Liver (tissue), 9 donors: ENCODE measurements around the gene PDCD7. TPM values are rescaled to one million over a fixed set of nuclear protein-coding genes. Genes with fewer than 3 reads are reported as not detected.

Experiments
- DNase-seq: peaks from one replicate; pipeline ENCODE4 v3.0.0-alpha.2; 2017; ENCODE audit warnings: low spot score
- H3K27ac ChIP-seq, 2 donors: one replicate each; pipeline ENCODE4 v1.7.0; 2013; ENCODE audit warnings: inconsistent platforms in 2 of 2, low read length in 2 of 2, control low read depth in 1 of 2, low read depth in 1 of 2, mild to moderate bottlenecking in 1 of 2
- H3K27me3 ChIP-seq, 4 donors: one replicate each; pipeline versions ENCODE4 v1.6.1 to v1.7.0; 2013; ENCODE audit warnings: low read length in 3 of 4, inconsistent platforms in 1 of 4, mild to moderate bottlenecking in 1 of 4, moderate library complexity in 1 of 4; ENCODE audit not compliant: control insufficient read depth in 4 of 4, insufficient read depth in 4 of 4
- H3K36me3 ChIP-seq, 4 donors: one replicate each; pipeline versions ENCODE4 v1.6.1 to v1.7.0; 2013; ENCODE audit warnings: low read length in 3 of 4, mild to moderate bottlenecking in 3 of 4, low read depth in 1 of 4, moderate library complexity in 1 of 4; ENCODE audit not compliant: control insufficient read depth in 4 of 4, insufficient read depth in 3 of 4
- H3K4me1 ChIP-seq, 4 donors: one replicate each; pipeline versions ENCODE4 v1.6.1 to v1.7.0; 2013; ENCODE audit warnings: low read length in 3 of 4, mild to moderate bottlenecking in 3 of 4, moderate library complexity in 1 of 4; ENCODE audit not compliant: control insufficient read depth in 4 of 4, insufficient read depth in 4 of 4
- H3K4me3 ChIP-seq, 3 donors: one replicate each; pipeline versions ENCODE4 v1.6.1 to v1.7.0; 2013; ENCODE audit warnings: low read length in 3 of 3, control low read depth in 1 of 3, low read depth in 1 of 3, mild to moderate bottlenecking in 1 of 3
- H3K9ac ChIP-seq, 2 donors: one replicate each; pipeline ENCODE4 v1.7.0; 2013; ENCODE audit warnings: low read length in 2 of 2, mild to moderate bottlenecking in 2 of 2, moderate library complexity in 2 of 2, control low read depth in 1 of 2, low read depth in 1 of 2
- H3K9me3 ChIP-seq, 4 donors: one replicate each; pipeline versions ENCODE4 v1.6.1 to v1.7.0; 2013; ENCODE audit warnings: low read length in 3 of 4; ENCODE audit not compliant: control insufficient read depth in 4 of 4
- ATF3 ChIP-seq: IDR thresholded peaks from 2 replicates; pipeline ENCODE4 v1.6.1; 2016; ENCODE audit warnings: antibody characterized with exemption
- FOXA2 ChIP-seq: IDR thresholded peaks from 2 replicates; pipeline ENCODE4 v1.6.1; 2016; ENCODE audit warnings: antibody characterized with exemption
- GABPA ChIP-seq, 2 donors: IDR thresholded peaks in 1 of 2; conservative IDR thresholded peaks in 1 of 2; 2 replicates each; pipeline ENCODE4 v1.6.1; 2016; ENCODE audit warnings: antibody characterized with exemption in 2 of 2, mild to moderate bottlenecking in 1 of 2, moderate library complexity in 1 of 2
- HNF4A ChIP-seq, 2 donors: conservative IDR thresholded peaks; 2 replicates each; pipeline ENCODE4 v1.6.1; 2016; ENCODE audit warnings: antibody characterized with exemption in 2 of 2, mild to moderate bottlenecking in 2 of 2
- HNF4G ChIP-seq: IDR thresholded peaks from 2 replicates; pipeline ENCODE4 v1.6.1; 2016; ENCODE audit warnings: antibody characterized with exemption
- JUND ChIP-seq, 2 donors: IDR thresholded peaks; 2 replicates each; pipeline ENCODE4 v1.6.1; 2016; ENCODE audit warnings: antibody characterized with exemption in 2 of 2
- NR2F2 ChIP-seq: IDR thresholded peaks from 2 replicates; pipeline ENCODE4 v1.6.1; 2016; ENCODE audit warnings: antibody characterized with exemption
- RAD21 ChIP-seq, 2 donors: IDR thresholded peaks; 2 replicates each; pipeline ENCODE4 v1.6.1; 2016; ENCODE audit warnings: antibody characterized with exemption in 2 of 2, mild to moderate bottlenecking in 2 of 2
- RXRA ChIP-seq, 2 donors: IDR thresholded peaks; 2 replicates each; pipeline ENCODE4 v1.6.1; 2017 to 2018; ENCODE audit warnings: antibody characterized with exemption in 2 of 2, mild to moderate bottlenecking in 1 of 2
- SP1 ChIP-seq: IDR thresholded peaks from 2 replicates; pipeline ENCODE4 v1.6.1; 2018; ENCODE audit warnings: antibody characterized with exemption, mild to moderate bottlenecking
- YY1 ChIP-seq: IDR thresholded peaks from 2 replicates; pipeline ENCODE4 v1.6.1; 2016; ENCODE audit warnings: antibody characterized with exemption, mild to moderate bottlenecking
- ZBTB33 ChIP-seq: IDR thresholded peaks from 2 replicates; pipeline ENCODE4 v1.6.1; 2016; ENCODE audit warnings: antibody characterized with exemption
- WGBS: extraction: QIAGEN DNeasy Blood & Tissue Kit; methylation state at CpG from one replicate; pipeline ENCODE4 v1.1.7; 2013; 5-methylcytosine and 5-hydroxymethylcytosine counted together
- polyA plus RNA-seq, 2 donors: library from polyadenylated mRNA; stranded (reverse) in 1 of 2; unstranded in 1 of 2; fragments of 200-250 nt in 1 of 2; fragments of >200 nt in 1 of 2; fragmentation: Nextera tagmentation in 1 of 2; extraction: Ambion mirVana in 1 of 2; gene quantifications; one replicate each; pipeline versions ENCODE4 v1.2.1 to v1.2.3, GENCODE V29; 2013 to 2015
- total RNA-seq, 2 donors: library from RNA; depleted of rRNA; stranded (reverse); fragments of >200 nt; gene quantifications; one replicate each; pipeline ENCODE4 v1.2.3, GENCODE V29; 2014
- TF ChIP-seq, protein P1 (sequence below): IDR thresholded peaks from 2 replicates; pipeline ENCODE4 v1.6.1; 2016; ENCODE audit warnings: antibody characterized with exemption
- TF ChIP-seq, protein P2 (sequence below): IDR thresholded peaks from 2 replicates; pipeline ENCODE4 v1.6.1; 2016; ENCODE audit warnings: antibody characterized with exemption, mild to moderate bottlenecking
- TF ChIP-seq, protein P3 (sequence below): fragments of 150-350 bp; IDR thresholded peaks from 2 replicates; pipeline ENCODE4 v1.5.1; 2017; ENCODE audit warnings: improper control_type of control experiment, low read depth, low read length; ENCODE audit not compliant: missing input control
- donor health status: healthy.
- donor health status: healthy.
- donor health status: healthy.
- donor health status: healthy.
- donor health status: healthy.

The PDCD7 gene
- total and polyA plus RNA-seq, 4 donors = 3.0 to 9.5 (median 6.7) TPM

DNA sequence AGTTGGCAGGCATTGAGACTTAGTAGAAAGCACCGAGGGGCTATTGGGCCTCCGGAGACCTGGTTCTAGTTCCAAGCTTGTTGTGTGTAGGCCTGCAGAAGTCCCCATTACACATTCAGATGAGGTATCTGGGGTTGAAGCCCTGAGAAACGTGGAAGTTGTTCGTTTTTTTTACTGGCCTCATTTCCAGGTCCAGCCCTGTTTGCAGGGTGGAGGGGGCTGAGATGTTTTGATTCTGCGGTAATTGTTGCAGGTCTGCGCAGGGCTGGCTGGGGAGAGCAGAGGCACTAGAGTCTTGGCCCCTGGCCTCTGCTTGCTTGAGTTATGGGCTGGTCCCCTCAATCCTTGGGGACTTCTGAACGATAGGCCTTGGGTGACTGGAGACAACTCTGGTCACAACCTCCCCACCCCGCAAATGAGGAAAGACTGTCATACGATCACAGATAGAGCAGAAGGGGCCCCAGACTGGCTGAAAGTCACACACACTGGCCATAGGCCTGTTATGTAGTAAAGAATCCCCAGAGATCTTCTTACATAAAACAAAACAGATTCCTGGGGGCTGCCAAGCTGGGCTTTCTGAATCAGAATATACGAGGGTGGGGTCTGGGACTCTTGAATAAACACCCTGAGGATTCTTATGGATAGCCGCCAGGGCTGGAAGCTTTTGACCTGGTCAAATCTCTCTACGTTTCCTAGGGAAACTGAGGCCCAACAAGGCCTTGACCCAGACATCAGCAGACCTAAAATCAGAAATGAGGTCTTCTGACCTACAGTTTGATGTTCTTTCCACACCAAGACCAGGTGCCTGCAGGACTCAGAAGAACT, 41.5 kb downstream of the PDCD7 start:
- WGBS = 92% methylated on average over 12 of the region's 12 CpGs
- Histone ChIP-seq H3K36me3 (no peaks in the 10 kb centered on the region), H3K9me3 (no peaks in the 10 kb centered on the region), H3K9ac (no peak overlapping the region), H3K27me3 (no peaks in the 10 kb centered on the region), H3K4me3 (no peak overlapping the region), H3K4me1 (peaks cover 10 to 48% (median 31%) of the 10 kb centered on the region in 4 donors), H3K27ac (no peak overlapping the region)
- no peak for DNase-seq
- TF ChIP-seq, protein P1, sequence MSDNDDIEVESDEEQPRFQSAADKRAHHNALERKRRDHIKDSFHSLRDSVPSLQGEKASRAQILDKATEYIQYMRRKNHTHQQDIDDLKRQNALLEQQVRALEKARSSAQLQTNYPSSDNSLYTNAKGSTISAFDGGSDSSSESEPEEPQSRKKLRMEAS = no peak
- TF ChIP-seq ZBTB33 (no peak), YY1 (no peak)
- TF ChIP-seq, protein P2, sequence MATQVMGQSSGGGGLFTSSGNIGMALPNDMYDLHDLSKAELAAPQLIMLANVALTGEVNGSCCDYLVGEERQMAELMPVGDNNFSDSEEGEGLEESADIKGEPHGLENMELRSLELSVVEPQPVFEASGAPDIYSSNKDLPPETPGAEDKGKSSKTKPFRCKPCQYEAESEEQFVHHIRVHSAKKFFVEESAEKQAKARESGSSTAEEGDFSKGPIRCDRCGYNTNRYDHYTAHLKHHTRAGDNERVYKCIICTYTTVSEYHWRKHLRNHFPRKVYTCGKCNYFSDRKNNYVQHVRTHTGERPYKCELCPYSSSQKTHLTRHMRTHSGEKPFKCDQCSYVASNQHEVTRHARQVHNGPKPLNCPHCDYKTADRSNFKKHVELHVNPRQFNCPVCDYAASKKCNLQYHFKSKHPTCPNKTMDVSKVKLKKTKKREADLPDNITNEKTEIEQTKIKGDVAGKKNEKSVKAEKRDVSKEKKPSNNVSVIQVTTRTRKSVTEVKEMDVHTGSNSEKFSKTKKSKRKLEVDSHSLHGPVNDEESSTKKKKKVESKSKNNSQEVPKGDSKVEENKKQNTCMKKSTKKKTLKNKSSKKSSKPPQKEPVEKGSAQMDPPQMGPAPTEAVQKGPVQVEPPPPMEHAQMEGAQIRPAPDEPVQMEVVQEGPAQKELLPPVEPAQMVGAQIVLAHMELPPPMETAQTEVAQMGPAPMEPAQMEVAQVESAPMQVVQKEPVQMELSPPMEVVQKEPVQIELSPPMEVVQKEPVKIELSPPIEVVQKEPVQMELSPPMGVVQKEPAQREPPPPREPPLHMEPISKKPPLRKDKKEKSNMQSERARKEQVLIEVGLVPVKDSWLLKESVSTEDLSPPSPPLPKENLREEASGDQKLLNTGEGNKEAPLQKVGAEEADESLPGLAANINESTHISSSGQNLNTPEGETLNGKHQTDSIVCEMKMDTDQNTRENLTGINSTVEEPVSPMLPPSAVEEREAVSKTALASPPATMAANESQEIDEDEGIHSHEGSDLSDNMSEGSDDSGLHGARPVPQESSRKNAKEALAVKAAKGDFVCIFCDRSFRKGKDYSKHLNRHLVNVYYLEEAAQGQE = no peak
- TF ChIP-seq, protein P3, sequence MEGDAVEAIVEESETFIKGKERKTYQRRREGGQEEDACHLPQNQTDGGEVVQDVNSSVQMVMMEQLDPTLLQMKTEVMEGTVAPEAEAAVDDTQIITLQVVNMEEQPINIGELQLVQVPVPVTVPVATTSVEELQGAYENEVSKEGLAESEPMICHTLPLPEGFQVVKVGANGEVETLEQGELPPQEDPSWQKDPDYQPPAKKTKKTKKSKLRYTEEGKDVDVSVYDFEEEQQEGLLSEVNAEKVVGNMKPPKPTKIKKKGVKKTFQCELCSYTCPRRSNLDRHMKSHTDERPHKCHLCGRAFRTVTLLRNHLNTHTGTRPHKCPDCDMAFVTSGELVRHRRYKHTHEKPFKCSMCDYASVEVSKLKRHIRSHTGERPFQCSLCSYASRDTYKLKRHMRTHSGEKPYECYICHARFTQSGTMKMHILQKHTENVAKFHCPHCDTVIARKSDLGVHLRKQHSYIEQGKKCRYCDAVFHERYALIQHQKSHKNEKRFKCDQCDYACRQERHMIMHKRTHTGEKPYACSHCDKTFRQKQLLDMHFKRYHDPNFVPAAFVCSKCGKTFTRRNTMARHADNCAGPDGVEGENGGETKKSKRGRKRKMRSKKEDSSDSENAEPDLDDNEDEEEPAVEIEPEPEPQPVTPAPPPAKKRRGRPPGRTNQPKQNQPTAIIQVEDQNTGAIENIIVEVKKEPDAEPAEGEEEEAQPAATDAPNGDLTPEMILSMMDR = no peak

- no peaks in the 10 kb centered on the region for H3K9me3 ChIP-seq
- peak overlapping the region; percentile 91 to 95 for H3K27ac ChIP-seq
- H3K36me3 ChIP-seq = no peaks in the 10 kb centered on the region
- peak overlapping the region in 1 of 2 donors; percentile 59 for H3K9ac ChIP-seq
- H3K4me1 ChIP-seq = peaks cover 14 to 38% (median 27%) of the 10 kb centered on the region in 4 donors
- 41% methylated on average over 5 of the region's 5 CpGs for WGBS
- TF ChIP-seq HNF4G (peak; percentile 32), ATF3 (peak; percentile 70), RAD21 (IDR thresholded peaks at IDR 0.05) (peak in 1 of 2 donors; percentile 23), ZBTB33 (no peak), SP1 (peak; percentile 65), FOXA2 (peak; percentile 9), JUND (IDR thresholded peaks at IDR 0.05) (peak in 1 of 2 donors; percentile 62), GABPA (IDR thresholded peaks at IDR 0.05 in 1 of 2, conservative IDR thresholded peaks at IDR 0.05 in 1 of 2) (no peak), HNF4A (conservative IDR thresholded peaks at IDR 0.05) (peak; percentile 77), NR2F2 (peak; percentile 92), RXRA (IDR thresholded peaks at IDR 0.05) (peak; percentile 83 to 84)
- no peak overlapping the region for H3K4me3 ChIP-seq
- H3K27me3 ChIP-seq = no peaks in the 10 kb centered on the region
- DNase-seq = peak; percentile 46
These were observed 44.3 kb downstream of the PDCD7 start for GRCh38 chr15:65089206-65089824.
